Activated gamma-delta T cell (primary cell): ENCODE data around the gene RAD51B.

ENCODE experiments used
- DNase-seq: peaks from one replicate; lab custom pipeline; 2025; lab: John Stamatoyannopoulos, UW

RAD51B gene

GRCh38 chr14:68619790-68620574 is 800.4 kb downstream of the RAD51B start:
- DNase-seq = no peak

DNA sequence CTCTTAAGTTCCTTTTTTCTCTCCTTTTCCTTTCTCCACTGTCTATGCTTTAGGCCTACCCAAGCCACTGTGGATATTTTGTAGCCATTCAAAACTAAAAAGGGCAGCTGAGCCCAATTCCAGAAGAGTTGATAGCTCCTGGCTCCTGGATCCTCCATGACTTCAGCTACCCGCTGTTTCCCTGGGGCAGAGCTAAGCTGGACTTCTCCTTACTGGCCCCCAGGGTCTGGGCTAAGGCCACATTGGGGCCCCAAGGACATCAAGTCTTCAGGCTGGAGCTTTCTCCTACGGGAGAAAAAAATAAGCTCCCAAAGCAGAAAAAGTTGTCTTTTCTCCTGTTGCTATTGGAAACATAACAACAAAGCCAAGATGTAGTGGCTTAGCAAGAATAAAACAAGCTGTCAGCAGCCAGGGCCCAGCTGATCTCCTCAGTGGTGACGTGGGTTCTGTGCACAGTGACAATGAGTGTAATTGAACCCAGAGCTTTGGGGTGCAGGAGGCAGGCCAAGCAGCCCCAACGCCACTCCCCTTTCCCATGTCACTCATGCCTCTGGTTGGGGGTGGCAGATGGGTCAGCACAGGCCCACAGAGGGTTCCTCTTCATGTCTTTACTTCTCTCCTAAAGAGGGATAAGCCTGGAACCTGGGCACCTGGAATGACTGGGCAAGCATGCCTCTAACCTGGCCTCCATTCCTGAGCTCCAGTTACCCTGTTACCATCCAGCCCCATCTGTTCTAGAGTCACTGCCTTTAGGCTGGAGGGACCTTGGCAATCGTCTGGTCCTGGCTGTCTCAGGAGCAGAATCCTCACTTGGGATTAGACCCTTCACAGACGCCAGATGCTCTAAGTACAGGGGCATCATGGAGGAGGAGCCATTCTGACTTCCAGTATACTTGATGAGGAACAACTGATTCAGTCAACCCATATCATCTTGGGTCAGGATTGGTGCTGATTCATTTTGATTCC is 802.1 kb downstream of the RAD51B start:
- no peak for DNase-seq

- no peak for DNase-seq
Observed at GRCh38 chr14:68622856-68623255, 803.3 kb downstream of the RAD51B start.

- no peak for DNase-seq
Observed at GRCh38 chr14:68623307-68623706, 803.7 kb downstream of the RAD51B start.

DNA sequence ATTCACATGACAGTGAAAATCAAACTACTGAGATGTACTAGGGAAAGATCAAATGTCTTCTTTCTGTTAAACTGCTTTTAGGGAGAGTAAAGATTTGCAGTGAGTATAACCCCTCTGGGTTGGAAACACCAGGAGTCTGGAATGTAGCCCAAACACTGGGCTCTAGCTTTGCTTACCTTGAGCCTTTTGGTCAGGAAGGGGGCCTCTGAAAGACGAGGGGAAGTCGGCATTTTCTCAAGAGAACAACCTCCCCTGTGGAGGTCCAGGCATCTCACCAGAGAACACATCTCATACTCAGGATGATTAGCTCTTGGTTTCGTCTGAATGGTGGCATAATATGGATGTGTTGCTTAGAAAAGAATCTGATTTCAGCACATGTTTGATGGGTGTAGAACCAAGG is 804.2 kb downstream of the RAD51B start:
- no peak for DNase-seq

DNA sequence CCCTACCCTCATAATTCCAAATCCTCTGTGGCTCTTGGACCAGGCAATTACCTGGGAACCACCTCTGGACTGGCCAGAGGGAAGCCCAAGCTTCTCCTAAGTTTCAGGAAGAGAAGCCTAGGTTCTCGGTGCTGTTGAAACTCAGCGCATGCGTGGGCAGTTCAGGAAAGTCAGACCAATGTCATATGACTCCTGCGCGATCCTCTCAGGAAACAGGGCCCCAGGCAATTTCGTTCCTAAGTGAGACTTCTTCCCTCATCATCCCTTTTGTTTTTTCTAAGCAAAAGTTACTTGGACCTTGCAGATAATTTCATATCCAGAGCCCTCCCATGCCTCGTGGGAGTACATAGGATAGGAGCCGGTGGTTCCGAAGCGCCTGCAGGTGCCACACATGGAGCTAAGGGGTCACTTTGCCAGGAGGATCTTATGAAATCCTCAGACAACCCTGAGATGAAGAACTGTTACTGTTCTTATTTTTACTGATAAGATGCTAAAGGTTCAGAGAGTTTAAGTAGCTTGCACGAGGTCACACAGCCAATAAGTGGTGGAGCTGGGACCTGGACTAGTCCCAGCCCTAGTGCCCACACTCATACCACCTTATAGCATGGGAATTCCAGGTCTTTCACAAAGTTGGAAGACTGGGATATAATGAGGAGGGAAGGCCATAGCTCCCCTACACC is 805.1 kb downstream of the RAD51B start:
- no peak for DNase-seq

DNA sequence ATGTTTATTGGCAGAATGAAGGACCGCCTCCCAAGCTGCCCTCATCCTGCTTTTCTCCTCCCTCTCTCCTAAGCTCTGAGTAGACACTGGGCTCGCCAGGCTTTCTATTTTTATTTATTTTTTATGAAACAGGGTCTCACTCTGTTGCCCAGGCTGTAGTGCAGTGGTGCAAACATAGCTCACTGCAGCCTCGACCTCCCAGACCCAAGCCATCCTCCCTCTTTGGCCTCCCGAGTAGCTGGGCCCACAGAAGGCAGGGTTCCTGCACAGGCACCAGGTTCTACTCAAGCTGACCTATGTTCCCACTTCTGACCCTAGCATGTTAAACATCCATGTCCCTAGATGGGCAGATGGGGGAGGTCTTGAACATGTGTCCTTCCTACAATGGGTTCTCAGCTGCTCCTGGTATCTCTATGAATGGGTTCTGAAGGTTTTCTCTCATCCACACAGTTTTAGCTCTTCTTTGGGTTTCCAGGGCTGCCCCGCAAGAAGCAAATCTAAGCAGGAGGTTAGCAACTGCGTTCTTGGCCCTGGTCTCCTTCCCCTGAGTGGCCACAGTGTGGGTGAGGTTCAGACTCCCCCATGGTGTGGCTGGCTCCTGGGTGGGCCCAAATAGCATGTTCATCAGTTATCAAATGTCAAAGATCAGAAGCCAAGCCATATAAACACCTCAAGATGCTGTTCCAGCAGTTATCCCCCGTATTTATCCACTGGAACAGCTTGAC is 805.9 kb downstream of the RAD51B start:
- no peak for DNase-seq

GRCh38 chr14:68626386-68626785 is 806.8 kb downstream of the RAD51B start:
- no peak for DNase-seq

DNA sequence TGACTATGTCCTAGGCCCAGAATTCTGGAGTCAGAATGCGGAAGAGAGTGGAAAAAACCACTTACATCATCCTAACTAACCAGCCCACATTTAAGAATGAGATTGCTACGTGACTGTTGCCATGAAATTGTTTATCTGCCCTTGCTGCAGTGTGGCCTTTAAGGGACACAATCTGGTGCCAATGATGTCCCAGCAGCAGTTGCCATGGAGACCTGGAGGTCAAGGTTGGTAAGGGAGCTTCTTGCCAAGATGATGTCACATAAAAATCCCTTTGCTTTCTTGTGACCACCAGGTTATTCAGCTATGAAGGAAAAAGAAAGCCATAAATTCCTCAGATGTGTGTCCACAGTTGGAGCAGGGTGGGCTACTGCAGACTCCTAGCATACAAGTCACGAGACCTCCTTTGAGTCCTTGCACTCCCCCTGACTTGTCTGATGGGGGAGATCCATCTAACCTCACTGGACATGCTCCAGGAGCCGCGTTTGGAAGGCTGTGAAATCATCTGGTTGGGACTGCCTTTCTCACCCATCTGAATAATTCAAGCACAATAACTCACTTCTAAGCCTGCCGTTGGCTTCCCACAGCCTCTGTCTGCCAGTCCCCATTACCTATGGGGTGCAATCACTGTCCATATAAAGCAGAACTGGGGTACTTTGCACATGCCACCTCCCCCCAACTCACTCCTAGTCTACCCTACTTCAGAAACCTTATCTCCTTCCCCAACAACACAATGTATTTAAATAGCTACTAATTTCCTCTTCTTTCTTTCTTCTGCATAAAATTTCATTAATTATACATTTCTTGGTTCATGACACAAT is 807.7 kb downstream of the RAD51B start:
- no peak for DNase-seq

DNA sequence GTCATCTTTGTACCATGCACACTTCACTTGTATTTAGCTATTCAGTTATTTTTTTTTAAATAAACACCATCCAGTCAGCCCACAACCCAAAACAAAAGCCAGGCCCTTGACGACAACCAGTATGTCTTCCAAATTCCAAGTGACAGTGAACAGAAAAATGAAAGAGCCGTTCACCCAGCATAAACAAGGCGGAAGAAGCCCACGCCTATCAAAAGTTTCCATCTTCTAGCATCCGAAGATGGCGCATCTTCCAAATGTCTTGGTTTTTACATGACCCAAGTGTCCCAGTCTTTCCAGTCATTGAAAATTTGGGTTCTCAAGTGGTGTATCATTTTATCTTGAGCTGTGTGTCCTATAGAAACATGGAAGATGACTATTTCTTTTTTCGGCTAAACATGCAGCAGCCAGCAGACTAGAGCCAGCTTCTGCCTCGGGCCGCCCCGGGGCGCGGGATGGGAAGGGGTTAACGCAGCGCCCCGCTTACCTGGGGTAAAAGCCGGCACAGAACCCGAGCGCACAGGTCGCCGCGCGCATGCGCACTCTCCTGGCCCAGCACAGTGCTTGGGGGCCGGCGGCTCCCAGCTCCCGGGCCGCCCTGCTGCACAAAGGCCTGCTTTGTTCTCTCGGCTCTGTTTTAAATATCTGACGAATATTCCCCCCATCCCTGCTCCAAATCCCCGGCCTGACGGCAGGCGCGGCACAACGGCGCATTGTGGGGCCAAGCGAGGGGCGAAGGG is 808.5 kb downstream of the RAD51B start:
- peak; percentile 23 for DNase-seq

- no peak for DNase-seq
Observed at GRCh38 chr14:68628605-68629310, 809.2 kb downstream of the RAD51B start.

GRCh38 chr14:68630081-68630571 is 810.5 kb downstream of the RAD51B start:
- DNase-seq = no peak

GRCh38 chr14:68630611-68631393 is 811.2 kb downstream of the RAD51B start:
- DNase-seq = no peak

DNA sequence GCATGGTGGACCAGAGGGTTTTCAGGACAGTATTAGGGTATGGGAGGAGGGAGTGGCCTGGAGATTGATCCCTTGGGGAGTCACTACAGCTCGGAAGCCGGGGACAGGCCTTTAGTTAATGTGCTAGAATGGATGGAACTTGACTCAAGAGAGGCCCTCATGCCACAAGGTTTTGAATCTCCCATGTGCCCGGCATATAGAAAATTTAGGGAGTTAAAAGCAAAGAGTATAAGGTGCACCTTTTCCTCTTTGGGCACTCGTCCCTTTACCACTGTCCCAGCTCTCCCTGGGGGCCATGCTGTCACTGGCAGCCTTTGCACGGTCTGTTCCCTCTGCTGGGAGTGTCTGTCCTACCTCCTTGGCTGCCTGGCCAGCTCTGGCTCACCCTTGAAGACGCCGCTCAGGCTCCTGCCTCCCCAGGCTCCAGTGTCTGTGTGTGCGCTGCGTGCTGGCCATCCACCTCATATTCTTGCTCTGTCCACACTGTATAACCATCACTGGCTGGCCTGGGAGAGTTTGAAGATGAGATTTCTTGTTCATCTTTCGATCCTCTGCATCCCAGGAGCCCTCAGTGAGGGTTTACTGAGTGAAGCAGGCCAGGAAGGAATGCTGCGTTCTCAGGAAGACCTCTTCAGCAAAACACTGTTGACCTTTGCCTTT is 811.9 kb downstream of the RAD51B start:
- DNase-seq = no peak

DNA sequence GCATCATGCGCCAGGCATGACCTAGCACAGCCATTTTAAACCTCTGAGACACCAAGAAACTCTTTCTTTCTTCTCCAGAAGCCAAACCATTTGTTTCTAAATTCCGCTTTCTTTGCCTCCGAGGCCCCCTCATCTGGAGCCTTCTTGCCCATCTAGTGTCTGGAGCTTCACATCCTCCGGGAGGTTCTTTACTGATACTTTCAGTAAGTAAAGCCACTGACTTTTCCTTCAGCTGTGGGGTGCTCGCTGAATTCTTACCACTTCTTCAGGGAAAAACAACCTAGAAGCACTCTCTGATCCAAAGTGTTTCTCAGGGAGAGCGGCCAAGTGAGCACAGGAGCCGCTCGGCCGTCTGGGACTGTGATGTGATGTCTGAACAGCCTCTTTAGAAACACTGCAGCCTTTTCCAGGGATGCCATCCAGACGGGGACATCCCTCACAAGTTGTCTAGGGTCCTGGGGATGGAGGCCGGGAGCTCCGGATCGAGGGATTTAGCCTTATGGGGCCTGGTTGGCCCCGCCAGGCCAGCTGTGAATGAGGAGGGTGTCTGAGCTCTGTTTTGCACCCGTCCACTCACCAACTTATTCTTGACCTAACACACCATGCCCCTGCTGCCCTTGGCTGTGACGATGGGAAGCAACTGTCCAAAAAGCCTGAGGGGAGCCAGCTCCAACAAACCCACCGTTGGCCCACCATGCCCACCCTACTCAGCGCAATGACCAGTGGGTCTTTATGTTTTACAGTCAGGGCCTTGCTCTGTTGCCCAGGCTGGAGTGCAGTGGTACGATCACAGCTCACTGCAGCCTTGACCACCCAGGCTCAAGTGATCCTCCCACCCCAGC is 812.7 kb downstream of the RAD51B start:
- no peak for DNase-seq

DNA sequence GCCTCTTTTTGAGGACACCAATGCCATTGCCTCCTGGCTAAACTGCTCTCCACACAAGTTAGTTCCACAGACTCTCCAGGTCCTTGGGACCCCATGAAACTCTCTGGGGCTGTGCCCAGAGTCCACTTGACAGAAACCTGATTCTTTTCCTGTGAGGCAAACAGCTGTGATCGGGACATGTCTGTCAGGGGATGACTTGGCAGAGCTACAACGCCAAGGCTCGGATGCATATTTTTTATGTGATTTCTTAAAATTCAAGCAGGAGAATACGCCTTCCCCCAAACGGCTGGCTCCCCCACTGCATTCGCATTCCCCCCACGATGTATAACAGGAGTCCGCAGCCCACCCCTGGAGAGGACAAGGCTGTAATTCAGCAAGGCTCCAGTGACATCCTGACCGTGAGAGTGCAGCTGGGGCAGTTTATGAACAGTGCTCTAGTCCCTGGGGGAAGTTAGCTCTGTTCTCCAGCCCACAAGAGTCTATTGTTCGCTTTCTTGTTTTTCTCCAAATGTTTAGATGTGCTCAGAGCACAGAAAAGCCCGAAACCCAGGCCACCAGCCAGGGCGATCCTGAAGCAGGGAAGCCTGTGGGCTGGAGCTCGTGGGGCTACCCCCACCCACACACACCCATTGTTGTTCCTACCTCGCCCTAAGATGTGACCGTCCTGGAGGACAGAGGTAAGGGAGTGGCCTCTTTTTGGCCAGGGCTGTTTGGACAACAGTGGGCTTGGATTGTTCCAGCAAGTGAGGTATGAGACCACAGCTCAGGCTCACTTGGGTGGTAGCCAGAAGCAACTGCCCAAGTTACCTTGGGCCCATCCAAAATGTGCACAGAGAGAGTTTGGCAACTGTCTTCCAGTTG is 813.8 kb downstream of the RAD51B start:
- DNase-seq = no peak
